Ovary (tissue), 9 donors: ENCODE results near the gene SIL1. TPM values are rescaled to one million over a fixed set of nuclear protein-coding genes. Genes with fewer than 3 reads are reported as not detected.

Experiments
- DNase-seq, 5 donors: peaks; one replicate each; pipeline ENCODE4 v3.0.0-alpha.2; 2019 to 2020
- H3K27ac ChIP-seq, 2 donors: fragments of 200-600 bp; one replicate each; pipeline versions ENCODE4 v1.5.1 to v1.8.0; 2019 to 2022
- H3K27me3 ChIP-seq: fragments of 200-600 bp; one replicate; pipeline ENCODE4 v1.8.0; 2022
- H3K36me3 ChIP-seq: fragments of 200-600 bp; sonication (generic); one replicate; pipeline ENCODE4 v1.5.1; 2019
- H3K4me1 ChIP-seq: one replicate; pipeline ENCODE4 v1.8.1; 2013; ENCODE audit warnings: mild to moderate bottlenecking, moderate library complexity; ENCODE audit not compliant: insufficient read depth
- H3K4me3 ChIP-seq: fragments of 200-600 bp; sonication (generic); one replicate; pipeline ENCODE4 v1.5.1; 2017
- H3K9me3 ChIP-seq, 2 donors: fragments of 200-600 bp in 1 of 2; sonication (generic) in 1 of 2; one replicate each; pipeline versions ENCODE4 v1.5.1 to v1.8.1; 2013 to 2019; ENCODE audit warnings: mild to moderate bottlenecking in 1 of 2, moderate library complexity in 1 of 2
- CTCF ChIP-seq, 3 donors: fragments of 450-650 bp in 2 of 3; fragments of 200-600 bp in 1 of 3; IDR thresholded peaks; one replicate each; pipeline versions ENCODE4 v1.5.1 to v1.8.0; 2016 to 2022; ENCODE audit warnings: antibody characterized with exemption in 3 of 3, mild to moderate bottlenecking in 1 of 3
- EP300 ChIP-seq: sonication (generic); formaldehyde crosslinking; IDR thresholded peaks from one replicate; pipeline ENCODE4 v1.6.1; 2017; ENCODE audit warnings: antibody characterized with exemption
- POLR2A ChIP-seq: fragments of 450-650 bp; IDR thresholded peaks from one replicate; pipeline ENCODE4 v1.6.1; 2017; ENCODE audit warnings: antibody characterized with exemption, mild to moderate bottlenecking, moderate library complexity
- WGBS, 3 donors: extraction: QIAGEN DNeasy Blood & Tissue Kit in 1 of 3; methylation state at CpG; one replicate each; pipeline versions ENCODE4 v1.1.5 to v1.1.7; 2013 to 2017; 5-methylcytosine and 5-hydroxymethylcytosine counted together
- intact Hi-C, 4 donors: fragments of 100-400 bp; cut with DNase I; formaldehyde crosslinking; loops; one replicate each; pipeline versions ENCODE4 v1.11.0 to v1.15.1; 2022 to 2023
- polyA plus RNA-seq, 2 donors: library from polyadenylated mRNA; stranded (reverse); fragments of 200-250 nt in 1 of 2; fragments of 350-450 nt in 1 of 2; fragmentation: Illumina TruSeq in 1 of 2; extraction: RNeasy Lipid Tissue Mini Kit (QIAGEN cat#74804) in 1 of 2; gene quantifications; one replicate each; pipeline ENCODE4 v1.2.3, GENCODE V29; 2013 to 2014
- total RNA-seq, 7 donors: library from RNA; depleted of rRNA in 2 of 7; stranded (reverse); fragments of >200 nt in 2 of 7; fragmentation: NEBNext Ultra II Directional in 3 of 7; extraction: Animal tissue kit (Norgen Biotek cat#: 25700) in 3 of 7; gene quantifications; one replicate each; pipeline versions ENCODE4 v1.1.0 to v1.2.4, GENCODE V29; 2016 to 2023
- donor health status: DM: no; HTN: no; CAD: no; lungs with moderate emphysema.
- donor health status: DM: no; HTN: no; CAD: no.
- donor health status: Bipolar disorder and iron deficiency.
- donor health status: DM: yes; HTN: yes; CAD: no.
- donor health status: DM: no; HTN: no; CAD: no.
- donor health status: DM: yes; HTN: yes; CAD: no.

The SIL1 gene
- total and polyA plus RNA-seq, 9 donors, result 15.7 to 93.0 (median 34.9) TPM

GRCh38 chr5:139027150-139027549 lies 171.0 kb downstream of the SIL1 start:
- no peaks in the 10 kb centered on the region for H3K9me3 ChIP-seq
- intact Hi-C loops, result no loop called here
- DNase-seq, result no peak

GRCh38 chr5:139025651-139026050 lies 172.5 kb downstream of the SIL1 start:
- peaks cover 3% of the 10 kb centered on the region for H3K4me1 ChIP-seq
- no peaks in the 10 kb centered on the region for H3K9me3 ChIP-seq
- H3K36me3 ChIP-seq, result no peaks in the 10 kb centered on the region
- intact Hi-C loops, result no loop called here
- H3K27me3 ChIP-seq, result no peaks in the 10 kb centered on the region
- TF ChIP-seq CTCF (IDR thresholded peaks at IDR 0.05) (no peak), EP300 (no peak), POLR2A (no peak)
- no peak for DNase-seq
- H3K27ac ChIP-seq, result no peak overlapping the region
- WGBS, 3 donors, result 51 to 63% (median 54%) methylated on average over 2 of the region's 2 CpGs
- no peak overlapping the region for H3K4me3 ChIP-seq

More at GRCh38 chr5:139027150-139027549, 171.0 kb downstream of the SIL1 start:
- no peaks in the 10 kb centered on the region for H3K27me3 ChIP-seq
- H3K27ac ChIP-seq, result no peak overlapping the region
- no peaks in the 10 kb centered on the region for H3K4me1 ChIP-seq
- 97 to 100% (median 98%) methylated on average over 2 of the region's 2 CpGs for WGBS, 3 donors
- H3K36me3 ChIP-seq, result no peaks in the 10 kb centered on the region
- H3K4me3 ChIP-seq, result no peak overlapping the region
- no peak for TF ChIP-seq CTCF (IDR thresholded peaks at IDR 0.05)
- no peak for TF ChIP-seq POLR2A
- no peak for TF ChIP-seq EP300

GRCh38 chr5:139023286-139023685 lies 174.9 kb downstream of the SIL1 start:
- WGBS, 3 donors, result 84 to 89% (median 86%) methylated on average over 8 of the region's 8 CpGs
- no peaks in the 10 kb centered on the region for H3K27me3 ChIP-seq
- H3K36me3 ChIP-seq, result no peaks in the 10 kb centered on the region
- no peak for DNase-seq
- H3K27ac ChIP-seq, result no peak overlapping the region
- H3K9me3 ChIP-seq, result no peaks in the 10 kb centered on the region
- intact Hi-C loops, result no loop called here
- no peak overlapping the region for H3K4me3 ChIP-seq
- TF ChIP-seq EP300 (no peak), CTCF (IDR thresholded peaks at IDR 0.05) (no peak), POLR2A (no peak)
- peaks cover 8% of the 10 kb centered on the region for H3K4me1 ChIP-seq

- no peaks in the 10 kb centered on the region for H3K9me3 ChIP-seq
- H3K4me1 ChIP-seq, result peaks cover 8% of the 10 kb centered on the region
- intact Hi-C loops, result no loop called here
- no peaks in the 10 kb centered on the region for H3K27me3 ChIP-seq
- TF ChIP-seq EP300 (no peak), CTCF (IDR thresholded peaks at IDR 0.05) (no peak), POLR2A (no peak)
- no peaks in the 10 kb centered on the region for H3K36me3 ChIP-seq
- no peak overlapping the region for H3K27ac ChIP-seq
- 88 to 96% (median 95%) methylated on average over 1 of the region's 1 CpG for WGBS, 3 donors
- no peak overlapping the region for H3K4me3 ChIP-seq
- DNase-seq, result no peak
Observed at GRCh38 chr5:139022528-139022927, 175.6 kb downstream of the SIL1 start.

- WGBS, 3 donors, result 97 to 98% (median 98%) methylated on average over 3 of the region's 3 CpGs
- peaks cover 8% of the 10 kb centered on the region for H3K4me1 ChIP-seq
- TF ChIP-seq POLR2A (no peak), EP300 (no peak), CTCF (IDR thresholded peaks at IDR 0.05) (no peak)
- intact Hi-C loops, result no loop called here
- no peaks in the 10 kb centered on the region for H3K36me3 ChIP-seq
- H3K9me3 ChIP-seq, result no peaks in the 10 kb centered on the region
- H3K27ac ChIP-seq, result no peak overlapping the region
- no peaks in the 10 kb centered on the region for H3K27me3 ChIP-seq
- no peak overlapping the region for H3K4me3 ChIP-seq
- no peak for DNase-seq
Observed at GRCh38 chr5:139021346-139021745, 176.8 kb downstream of the SIL1 start.
